Stimulated activated CD4-positive, alpha-beta T cell treated with anti-CD3 and anti-CD28 coated beads, Interleukin-4, amount 100 ng/mL, for 48 hours (primary cell): ENCODE data around the gene SLC9C1.

Source experiments
- DNase-seq, 2 donors: peaks; one replicate each; pipeline ENCODE4 v3.0.0-alpha.2; 2020; ENCODE audit warnings: low read depth in 2 of 2

Gene SLC9C1

GRCh38 chr3:112132088-112132487 lies 161.9 kb downstream of the SLC9C1 start:
- no peak for DNase-seq

- DNase-seq: no peak
These were observed 162.9 kb downstream of the SLC9C1 start for GRCh38 chr3:112131111-112131510.

GRCh38 chr3:112130638-112130993 lies 163.4 kb downstream of the SLC9C1 start:
- no peak for DNase-seq

GRCh38 chr3:112129925-112130637 lies 163.9 kb downstream of the SLC9C1 start:
- DNase-seq: no peak

- DNase-seq: peak in 1 of 2 donors; percentile 26
These were observed 164.9 kb downstream of the SLC9C1 start for GRCh38 chr3:112128843-112129727.

GRCh38 chr3:112127522-112128494 lies 166.2 kb downstream of the SLC9C1 start:
- no peak for DNase-seq

- no peak for DNase-seq
These were observed 167.5 kb downstream of the SLC9C1 start for GRCh38 chr3:112126511-112126911.

- DNase-seq: no peak
These were observed 169.0 kb downstream of the SLC9C1 start for GRCh38 chr3:112124907-112125607.

- no peak for DNase-seq
These were observed 170.5 kb downstream of the SLC9C1 start for GRCh38 chr3:112123548-112123947.

- no peak for DNase-seq
These were observed 171.1 kb downstream of the SLC9C1 start for GRCh38 chr3:112122870-112123269.

- no peak for DNase-seq
These were observed 172.2 kb downstream of the SLC9C1 start for GRCh38 chr3:112121577-112122547.

- no peak for DNase-seq
These were observed 173.8 kb downstream of the SLC9C1 start for GRCh38 chr3:112119962-112120836.

- DNase-seq: no peak
These were observed 176.0 kb downstream of the SLC9C1 start for GRCh38 chr3:112117841-112118571.

- no peak for DNase-seq
These were observed 176.6 kb downstream of the SLC9C1 start for GRCh38 chr3:112117415-112117814.

- DNase-seq: no peak
These were observed 177.2 kb downstream of the SLC9C1 start for GRCh38 chr3:112116748-112117186.

GRCh38 chr3:112115806-112116383 lies 178.1 kb downstream of the SLC9C1 start:
- DNase-seq: no peak

GRCh38 chr3:112115161-112115739 lies 178.8 kb downstream of the SLC9C1 start:
- DNase-seq: no peak
